PC-3 (cell line): ENCODE results near the gene BNIP3. TPM values are rescaled to one million over a fixed set of nuclear protein-coding genes. Genes with fewer than 3 reads are reported as not detected.
A peak's percentile ranks its signal among the peaks of the same experiment; 100 is the strongest.

Experiments used
- ATAC-seq: fragments of 200-7000 bp; cut with Tn5 transposase; 2 replicates; pipeline ENCODE4 v1.9.1; 2020; ENCODE audit warnings: mild to moderate bottlenecking, moderate library complexity
- BruUV-seq: library from RNA; stranded (reverse); fragments of 400-500 nt; replicated peaks from 2 replicates; lab custom pipeline; 2021; lab: Mats Ljungman, UMichigan
- CTCF ChIA-PET: fragments of 300-600 bp; sonication (Branson Sonifier 250); formaldehyde crosslinking; loops from one replicate; lab custom pipeline; 2022; ENCODE audit warnings: antibody characterized with exemption; lab: Charles Lee
- POLR2A ChIA-PET: fragments of 300-600 bp; sonication (Branson Sonifier 250); formaldehyde crosslinking; loops from one replicate; lab custom pipeline; 2022; ENCODE audit warnings: antibody characterized with exemption; ENCODE audit not compliant: unreplicated experiment; lab: Charles Lee
- DNase-seq: peaks from one replicate; pipeline ENCODE4 v3.0.0-alpha.2; 2015
- H2AFZ ChIP-seq: fragments of 300-600 bp; sonication (generic); 2 replicates; pipeline ENCODE4 v1.6.0; 2016; ENCODE audit warnings: antibody characterized with exemption, low read length
- H3F3A ChIP-seq: fragments of 300-600 bp; sonication (generic); one replicate; pipeline ENCODE4 v1.6.0; 2017; ENCODE audit warnings: antibody characterized with exemption, low read length, control low read depth, mild to moderate bottlenecking; ENCODE audit not compliant: unreplicated experiment
- H3K27ac ChIP-seq: fragments of 300-600 bp; sonication (generic); 2 replicates; pipeline ENCODE4 v1.5.1; 2016; ENCODE audit warnings: mild to moderate bottlenecking, low read length
- H3K27me3 ChIP-seq: fragments of 300-600 bp; sonication (generic); 2 replicates; pipeline ENCODE4 v1.6.1; 2016; ENCODE audit warnings: low read length, mixed read lengths
- H3K36me3 ChIP-seq: fragments of 300-600 bp; sonication (generic); 2 replicates; pipeline ENCODE4 v1.6.1; 2016; ENCODE audit warnings: low read depth, mixed run types, low read length, mixed read lengths
- H3K4me1 ChIP-seq: fragments of 300-600 bp; sonication (generic); 2 replicates; pipeline ENCODE4 v1.5.1; 2016; ENCODE audit warnings: low read length; ENCODE audit not compliant: insufficient read depth
- H3K4me2 ChIP-seq: fragments of 300-600 bp; sonication (generic); 2 replicates; pipeline ENCODE4 v1.6.0; 2016; ENCODE audit warnings: low read length
- H3K4me3 ChIP-seq: fragments of 300-600 bp; sonication (generic); 2 replicates; pipeline ENCODE4 v1.5.1; 2016; ENCODE audit warnings: mild to moderate bottlenecking, low read length, mixed read lengths
- H3K79me2 ChIP-seq: fragments of 300-600 bp; sonication (generic); 2 replicates; pipeline ENCODE4 v1.6.1; 2017; ENCODE audit warnings: low read length, mixed read lengths
- H3K9ac ChIP-seq: fragments of 300-600 bp; sonication (generic); 2 replicates; pipeline ENCODE4 v1.6.0; 2016; ENCODE audit warnings: mild to moderate bottlenecking, low read length
- H3K9me2 ChIP-seq: fragments of 300-600 bp; sonication (generic); replicated peaks from 2 replicates; pipeline ENCODE4 v1.6.1; 2016; ENCODE audit warnings: mixed run types, low read length, mixed read lengths
- H3K9me3 ChIP-seq: fragments of 300-600 bp; sonication (generic); 2 replicates; pipeline ENCODE4 v1.6.1; 2016; ENCODE audit warnings: low read length, mixed read lengths
- H4K20me1 ChIP-seq: fragments of 300-600 bp; sonication (generic); 2 replicates; pipeline ENCODE4 v1.6.1; 2016; ENCODE audit warnings: low read length, mixed read lengths
- CTCF ChIP-seq: fragments of 300-600 bp; sonication (generic); conservative IDR thresholded peaks from 2 replicates; pipeline ENCODE4 v1.5.1; 2017; ENCODE audit warnings: antibody characterized with exemption, low read depth, mild to moderate bottlenecking, low read length
- EZH2 ChIP-seq: fragments of 300-600 bp; sonication (generic); IDR thresholded peaks from one replicate; pipeline ENCODE4 v1.6.1; 2017; ENCODE audit warnings: antibody characterized with exemption, mild to moderate bottlenecking, low read length; ENCODE audit not compliant: unreplicated experiment
- EZH2phosphoT487 ChIP-seq: fragments of 300-600 bp; sonication (generic); IDR thresholded peaks from 2 replicates; pipeline ENCODE4 v1.6.1; 2018; ENCODE audit warnings: mild to moderate bottlenecking, antibody characterized with exemption, low read length, borderline replicate concordance
- intact Hi-C: fragments of 100-400 bp; cut with micrococcal nuclease; formaldehyde crosslinking; loops from 2 replicates; pipeline ENCODE4 v1.9.0; 2023
- total RNA-seq: library from RNA; depleted of rRNA; stranded (reverse); fragments of >200 nt; gene quantifications from 2 replicates; pipeline ENCODE4 v1.2.3, GENCODE V29; 2014

Gene BNIP3
- total RNA-seq, 1 experiment from 2014 or later, result 225 TPM

DNA sequence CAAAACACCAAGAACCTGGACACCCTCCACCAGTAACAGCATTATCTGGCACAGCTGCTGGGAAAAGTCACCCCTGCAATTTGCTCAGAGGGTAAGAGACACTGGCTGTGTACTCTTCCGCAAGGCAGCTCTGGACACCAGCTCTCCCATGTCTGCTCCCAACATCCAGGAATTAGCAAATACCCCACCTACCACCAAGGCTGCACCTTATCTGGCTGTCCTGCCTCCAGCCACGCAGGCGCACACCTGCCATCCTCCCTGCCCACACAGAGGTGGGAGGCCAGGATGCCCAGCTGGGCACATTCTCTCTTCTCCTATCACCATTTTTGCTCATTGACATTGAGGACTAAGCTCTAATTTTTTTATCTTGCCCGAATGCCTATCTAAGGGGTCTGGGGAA lies 20.3 kb upstream of the BNIP3 start:
- no peak overlapping the region for H3K4me2 ChIP-seq
- H3K36me3 ChIP-seq, result no peaks in the 10 kb centered on the region
- no peak overlapping the region for H3K9ac ChIP-seq
- no TSS peak for BruUV-seq
- no peak for ATAC-seq
- H3K9me3 ChIP-seq, result no peaks in the 10 kb centered on the region
- H3K9me2 ChIP-seq, result no peaks in the 10 kb centered on the region
- no peaks in the 10 kb centered on the region for H3K79me2 ChIP-seq
- no peaks in the 10 kb centered on the region for H4K20me1 ChIP-seq
- ChIA-PET CTCF (interaction anchor here (0.5 to 1.2 kb wide), 2 partner anchors 18 to 21 kb away, joined by 3 read pairs; no protein-coding TSS in a partner anchor), POLR2A (no interaction called here)
- TF ChIP-seq EZH2phosphoT487, result no peak
- no peak for TF ChIP-seq EZH2
- no peak for TF ChIP-seq CTCF
- no peak overlapping the region for H3K27ac ChIP-seq
- H3K4me3 ChIP-seq, result no peak overlapping the region
- DNase-seq, result no peak
- H2AFZ ChIP-seq, result no peak overlapping the region
- H3F3A ChIP-seq, result no peaks in the 10 kb centered on the region
- peaks cover 7% of the 10 kb centered on the region; the same call in 1 of the 2 replicates for H3K4me1 ChIP-seq
- H3K27me3 ChIP-seq, result no peaks in the 10 kb centered on the region
- intact Hi-C loops, result loop anchor here (5.0 kb wide), 1 partner anchor 140 kb away; no protein-coding TSS in a partner anchor

GRCh38 chr10:132001238-132001972 lies 19.7 kb upstream of the BNIP3 start:
- intact Hi-C loops, result loop anchor here (5.0 kb wide), 1 partner anchor 141 kb away; no protein-coding TSS in a partner anchor
- CTCF ChIA-PET, result interaction anchor here (1.2 kb wide), 1 partner anchor 18 kb away, joined by 3 read pairs; no protein-coding TSS in a partner anchor
- peak; percentile 43 for DNase-seq

More at GRCh38 chr10:132001238-132001972, 19.7 kb upstream of the BNIP3 start:
- no peak overlapping the region for H3K4me3 ChIP-seq
- H3K27me3 ChIP-seq, result no peaks in the 10 kb centered on the region
- H4K20me1 ChIP-seq, result no peaks in the 10 kb centered on the region
- H3K4me1 ChIP-seq, result peaks cover 7% of the 10 kb centered on the region; the same call in 1 of the 2 replicates
- BruUV-seq, result no TSS peak
- TF ChIP-seq EZH2, result no peak
- peak; percentile 42; the same call in 1 of the 2 replicates for TF ChIP-seq CTCF
- H3K79me2 ChIP-seq, result no peaks in the 10 kb centered on the region
- H3K27ac ChIP-seq, result no peak overlapping the region
- H3K9me2 ChIP-seq, result no peaks in the 10 kb centered on the region
- no peak overlapping the region for H2AFZ ChIP-seq
- H3K9me3 ChIP-seq, result no peaks in the 10 kb centered on the region
- H3F3A ChIP-seq, result no peaks in the 10 kb centered on the region
- H3K4me2 ChIP-seq, result no peak overlapping the region
- H3K36me3 ChIP-seq, result no peaks in the 10 kb centered on the region
- ATAC-seq, result peak; percentile 54
- POLR2A ChIA-PET, result no interaction called here
- no peak overlapping the region for H3K9ac ChIP-seq
